ENCODE data around the gene MARK3. TPM values are rescaled to one million over a fixed set of nuclear protein-coding genes. Genes with fewer than 3 reads are reported as not detected.
"Not testable (repeated sequence)": the region's sequence is repeated elsewhere in the genome, so short reads cannot be mapped to it uniquely, and the experiment has no call there.

Gene MARK3
- total and polyA plus RNA-seq, 3 donors from 2014 or later = 93.9 to 198 (median 172) TPM

DNA sequence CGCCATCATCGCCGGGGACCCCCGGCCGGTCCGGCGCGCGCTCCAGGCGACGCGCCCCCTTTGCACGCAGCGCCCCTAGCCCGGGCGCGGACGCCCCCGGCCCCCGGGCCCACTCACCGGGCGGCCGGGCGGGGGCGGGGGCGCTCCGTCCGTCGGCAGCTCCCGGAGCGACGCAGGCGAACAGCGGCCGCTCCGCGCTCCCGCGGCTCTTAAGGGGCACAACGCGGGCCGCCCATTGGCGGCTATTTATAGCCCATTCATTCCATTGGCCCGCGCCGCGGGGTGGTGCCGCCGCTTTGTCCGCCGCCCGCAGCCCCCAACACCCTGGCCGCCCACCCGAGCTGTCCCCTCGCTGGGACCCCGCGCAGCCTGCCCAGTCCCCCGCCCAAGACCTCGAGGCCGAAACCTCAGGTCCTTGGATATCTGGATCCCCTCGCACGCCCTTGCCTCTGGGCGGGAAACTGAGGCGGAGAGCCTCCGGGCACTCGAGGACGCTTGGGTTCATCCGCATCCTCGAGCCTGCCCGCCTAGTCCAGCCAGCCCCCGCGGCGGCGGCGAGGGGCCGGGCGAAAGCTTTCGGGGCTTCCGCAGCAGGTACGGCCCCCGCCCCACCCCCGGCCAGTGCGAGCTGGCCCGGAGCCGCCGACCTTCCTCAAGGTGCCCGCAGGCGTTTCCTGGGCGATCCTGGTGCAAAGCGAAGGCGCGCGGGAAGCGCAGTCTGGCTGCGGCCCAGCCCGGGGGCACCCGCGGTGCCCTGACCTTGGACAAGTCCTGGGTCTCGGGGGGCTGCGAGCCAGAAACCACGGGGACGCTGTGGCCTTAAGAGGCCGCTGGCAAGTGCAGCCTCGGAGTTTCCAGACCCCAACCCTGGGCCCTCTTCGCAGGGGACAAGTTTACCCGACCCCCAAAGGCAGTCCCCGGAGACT is 137.7 kb downstream of the MARK3 start, which contains the start of gene CKB:
CKB (minus strand) TSS at position 182 of the 926 bp plus-strand sequence. CDS start 337 bp downstream, outside the sequence.
- peaks cover 69% of the 10 kb centered on the region for H3K4me1 ChIP-seq
- 0 to 2% methylated on average over 8 to 48 of the region's 107 CpGs for WGBS, 2 donors
- TF ChIP-seq, protein P1, sequence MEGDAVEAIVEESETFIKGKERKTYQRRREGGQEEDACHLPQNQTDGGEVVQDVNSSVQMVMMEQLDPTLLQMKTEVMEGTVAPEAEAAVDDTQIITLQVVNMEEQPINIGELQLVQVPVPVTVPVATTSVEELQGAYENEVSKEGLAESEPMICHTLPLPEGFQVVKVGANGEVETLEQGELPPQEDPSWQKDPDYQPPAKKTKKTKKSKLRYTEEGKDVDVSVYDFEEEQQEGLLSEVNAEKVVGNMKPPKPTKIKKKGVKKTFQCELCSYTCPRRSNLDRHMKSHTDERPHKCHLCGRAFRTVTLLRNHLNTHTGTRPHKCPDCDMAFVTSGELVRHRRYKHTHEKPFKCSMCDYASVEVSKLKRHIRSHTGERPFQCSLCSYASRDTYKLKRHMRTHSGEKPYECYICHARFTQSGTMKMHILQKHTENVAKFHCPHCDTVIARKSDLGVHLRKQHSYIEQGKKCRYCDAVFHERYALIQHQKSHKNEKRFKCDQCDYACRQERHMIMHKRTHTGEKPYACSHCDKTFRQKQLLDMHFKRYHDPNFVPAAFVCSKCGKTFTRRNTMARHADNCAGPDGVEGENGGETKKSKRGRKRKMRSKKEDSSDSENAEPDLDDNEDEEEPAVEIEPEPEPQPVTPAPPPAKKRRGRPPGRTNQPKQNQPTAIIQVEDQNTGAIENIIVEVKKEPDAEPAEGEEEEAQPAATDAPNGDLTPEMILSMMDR (IDR thresholded peaks at IDR 0.05) = no peak
- no peak for TF ChIP-seq POLR2A (IDR thresholded peaks at IDR 0.05)

DNA sequence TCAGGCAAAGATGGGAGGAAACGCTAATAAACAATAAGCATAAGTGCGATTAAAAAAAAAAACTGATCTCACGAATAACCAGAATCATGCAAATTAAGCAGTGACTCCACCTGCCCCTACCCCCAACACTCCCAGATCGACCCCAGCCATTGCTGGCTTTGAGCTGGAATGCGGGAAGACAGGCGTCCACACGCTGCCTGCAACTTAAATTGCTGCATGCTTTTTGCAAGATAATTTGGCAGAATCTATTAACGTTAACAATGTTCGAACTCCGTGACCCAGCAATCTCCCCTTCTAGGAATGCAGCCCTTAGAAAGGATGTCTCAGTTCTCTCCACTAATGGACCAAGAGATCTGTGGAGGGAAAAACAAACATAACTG is 138.3 kb downstream of the MARK3 start:
- no peaks in the 10 kb centered on the region for H3K27me3 ChIP-seq
- H3K9me3 ChIP-seq = no peaks in the 10 kb centered on the region
- no peak overlapping the region for H3K4me3 ChIP-seq
- intact Hi-C loops (cut with DNase I; ENCODE audit: low total_unique reads) = no loop called here
- TF ChIP-seq, protein P1 (IDR thresholded peaks at IDR 0.05) = no peak
- TF ChIP-seq POLR2A (IDR thresholded peaks at IDR 0.05) = no peak
- WGBS, 2 donors = 13 to 23% methylated on average over 8 to 10 of the region's 10 CpGs
- no peak overlapping the region for H3K27ac ChIP-seq
- no peak for DNase-seq
- peaks cover 69% of the 10 kb centered on the region for H3K4me1 ChIP-seq
- H3K36me3 ChIP-seq (ENCODE audit: low read depth, missing control alignments) = no peaks in the 10 kb centered on the region

More for the DNA sequence above, 137.7 kb downstream of the MARK3 start, which contains the start of gene CKB:
- DNase-seq = peak; percentile 86
- H3K27ac ChIP-seq = peak within 1 kb of the TSS; percentile 94 to 95
- no peaks in the 10 kb centered on the region for H3K9me3 ChIP-seq
- intact Hi-C loops (cut with DNase I; ENCODE audit: low total_unique reads) = no loop called here
- H3K4me3 ChIP-seq = peak within 1 kb of the TSS; percentile 77 to 88
- H3K27me3 ChIP-seq = no peaks in the 10 kb centered on the region
- no peaks in the 10 kb centered on the region for H3K36me3 ChIP-seq (ENCODE audit: low read depth, missing control alignments)

DNA sequence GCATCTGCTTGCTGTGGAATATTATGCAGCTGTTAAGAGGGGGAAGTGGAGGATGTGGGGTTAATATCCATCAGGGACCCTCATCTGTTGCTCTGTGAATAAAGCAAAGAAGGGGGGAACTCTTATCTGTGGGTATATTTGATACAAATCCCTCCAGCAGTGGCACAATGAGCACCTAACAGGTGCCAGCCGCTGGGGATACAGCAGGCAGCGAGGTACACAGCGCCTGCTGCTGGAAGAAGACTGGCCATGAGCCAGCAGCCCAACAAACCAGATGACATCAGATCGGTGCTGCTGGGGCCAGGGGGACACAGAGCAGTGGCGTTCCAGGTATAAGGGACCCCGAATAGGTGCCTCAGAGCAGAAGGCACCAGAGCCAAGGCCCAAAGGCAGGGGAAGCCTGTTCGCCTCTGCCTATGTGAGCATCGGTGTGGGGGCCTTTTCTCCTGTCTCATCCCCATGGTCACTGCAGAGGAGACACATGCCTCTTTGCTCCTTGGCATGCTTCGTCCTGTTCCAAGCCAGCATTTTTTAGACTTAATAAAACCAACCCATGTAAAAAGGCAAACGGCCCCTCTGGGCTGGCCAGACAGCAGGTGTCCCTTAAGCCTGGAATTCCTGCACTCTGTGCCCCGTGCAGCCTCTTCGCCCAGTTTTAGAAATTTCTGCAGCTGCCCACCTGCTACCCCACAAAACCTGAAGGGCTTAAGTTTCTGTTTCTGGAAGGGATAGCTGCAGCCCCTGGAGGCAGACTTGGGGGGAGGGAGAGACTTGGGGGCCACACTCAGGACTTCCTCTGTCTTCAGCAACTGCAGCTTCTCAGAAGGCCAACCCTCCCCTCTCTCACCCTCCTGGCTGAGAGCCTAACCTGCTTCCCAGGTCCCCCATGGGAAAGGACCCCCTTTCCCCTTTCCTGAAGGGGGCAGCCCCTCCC is 139.1 kb downstream of the MARK3 start:
- Histone ChIP-seq H3K27ac (no peak overlapping the region), H3K4me3 (no peak overlapping the region), H3K9me3 (no peaks in the 10 kb centered on the region), H3K36me3 (ENCODE audit: low read depth, missing control alignments) (no peaks in the 10 kb centered on the region), H3K4me1 (peaks cover 62% of the 10 kb centered on the region), H3K27me3 (no peaks in the 10 kb centered on the region)
- TF ChIP-seq, protein P1 (IDR thresholded peaks at IDR 0.05) = no peak
- intact Hi-C loops (cut with DNase I; ENCODE audit: low total_unique reads) = no loop called here
- WGBS, 2 donors = 51 to 76% methylated on average over 5 to 12 of the region's 12 CpGs
- no peak for DNase-seq

DNA sequence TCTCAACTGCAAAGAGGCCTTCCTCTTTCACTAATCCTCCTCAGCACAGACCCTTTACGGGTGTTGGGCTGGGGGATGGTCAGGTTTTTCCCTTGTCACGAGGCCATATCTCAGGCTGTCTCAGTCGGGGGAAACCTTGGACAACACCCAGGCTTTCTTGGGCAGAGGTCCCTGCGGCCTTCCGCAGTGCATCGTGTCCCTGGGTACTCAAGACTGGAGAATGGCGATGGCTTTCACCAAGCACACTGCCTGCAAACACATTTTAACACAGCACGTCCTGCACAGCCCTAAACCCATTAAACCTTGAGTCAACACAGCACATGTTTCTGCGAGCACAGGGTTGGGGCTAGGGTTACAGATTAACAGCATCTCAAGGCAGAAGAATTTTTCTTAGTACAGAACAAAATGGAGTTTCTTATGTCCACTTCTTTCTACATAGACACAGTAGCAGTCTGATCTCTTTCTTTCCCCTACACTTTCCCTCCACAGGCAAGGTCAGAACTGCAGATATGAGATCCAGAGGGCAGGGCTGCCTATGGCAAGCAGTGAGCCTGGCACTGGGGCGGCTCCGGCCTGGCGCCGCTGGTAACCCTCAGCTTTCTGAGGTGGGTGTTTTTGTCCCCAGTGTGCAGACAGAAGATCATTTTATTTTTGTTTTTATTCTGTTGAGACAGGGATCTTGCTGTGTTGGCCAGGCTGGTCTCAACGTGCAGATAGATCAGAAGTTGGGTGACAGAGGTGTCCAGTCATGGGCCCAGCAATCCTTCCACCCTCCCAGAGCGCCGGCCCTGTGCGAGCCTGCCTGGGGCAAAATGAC is 140.4 kb downstream of the MARK3 start:
- 58 to 67% methylated on average over 12 to 17 of the region's 17 CpGs for WGBS, 2 donors
- intact Hi-C loops (cut with DNase I; ENCODE audit: low total_unique reads) = not testable (repeated sequence)

More for the DNA sequence above, 140.4 kb downstream of the MARK3 start:
- peaks cover 56% of the 10 kb centered on the region for H3K4me1 ChIP-seq
- not testable (repeated sequence) for H3K27me3 ChIP-seq; H3K4me3 ChIP-seq; H3K9me3 ChIP-seq; H3K36me3 ChIP-seq (ENCODE audit: low read depth, missing control alignments); DNase-seq
- H3K27ac ChIP-seq = peak overlapping the region in 1 of 2 donors; percentile 59
